Fibroblast of upper back skin (primary cell): ENCODE results near the gene SLC37A2.
A peak's percentile ranks its signal among the peaks of the same experiment; 100 is the strongest.

Experiments used
- DNase-seq: peaks from one replicate; pipeline ENCODE4 v3.0.0-alpha.2; 2013

SLC37A2 gene

GRCh38 chr11:125071846-125072217, 8.7 kb downstream of the SLC37A2 start:
- DNase-seq = no peak

- DNase-seq = no peak
These were observed 9.3 kb downstream of the SLC37A2 start for GRCh38 chr11:125072218-125072960.

GRCh38 chr11:125072961-125073590, 10.0 kb downstream of the SLC37A2 start:
- DNase-seq = no peak

GRCh38 chr11:125073616-125074483, 10.7 kb downstream of the SLC37A2 start:
- no peak for DNase-seq

- DNase-seq = no peak
These were observed 11.6 kb downstream of the SLC37A2 start for GRCh38 chr11:125074511-125075241.

GRCh38 chr11:125075242-125075625, 12.1 kb downstream of the SLC37A2 start:
- DNase-seq = no peak

GRCh38 chr11:125075900-125076317, 12.8 kb downstream of the SLC37A2 start:
- peak; percentile 9 for DNase-seq

GRCh38 chr11:125076378-125076945, 13.4 kb downstream of the SLC37A2 start:
- no peak for DNase-seq

GRCh38 chr11:125078016-125078415, 14.9 kb downstream of the SLC37A2 start:
- no peak for DNase-seq

GRCh38 chr11:125078516-125079140, 15.5 kb downstream of the SLC37A2 start:
- DNase-seq = no peak

- DNase-seq = peak; percentile 7
These were observed 16.2 kb downstream of the SLC37A2 start for GRCh38 chr11:125079151-125079877.

GRCh38 chr11:125079878-125080530, 16.9 kb downstream of the SLC37A2 start:
- no peak for DNase-seq

- no peak for DNase-seq
These were observed 17.4 kb downstream of the SLC37A2 start for GRCh38 chr11:125080531-125080911.

- DNase-seq = no peak
These were observed 18.1 kb downstream of the SLC37A2 start for GRCh38 chr11:125081098-125081798.

- DNase-seq = no peak
These were observed 18.9 kb downstream of the SLC37A2 start for GRCh38 chr11:125082040-125082439.

- peak; percentile 54 for DNase-seq
These were observed 19.7 kb downstream of the SLC37A2 start for GRCh38 chr11:125082611-125083311.

- no peak for DNase-seq
These were observed 20.4 kb downstream of the SLC37A2 start for GRCh38 chr11:125083312-125084056.

GRCh38 chr11:125084057-125084416, 20.9 kb downstream of the SLC37A2 start:
- DNase-seq = no peak

- DNase-seq = no peak
These were observed 21.7 kb downstream of the SLC37A2 start for GRCh38 chr11:125084761-125085231.
